ENCODE data around the gene ADGRB3.

The ADGRB3 gene

GRCh38 chr6:68988698-68989097 lies 353.6 kb downstream of the ADGRB3 start:
- Histone ChIP-seq H3K4me3 (ENCODE audit: low read depth, low read length) (no peak overlapping the region), H3K9me3 (ENCODE audit: severe bottlenecking) (no peaks in the 10 kb centered on the region), H3K36me3 (no peaks in the 10 kb centered on the region), H3K27ac (no peak overlapping the region), H3K27me3 (ENCODE audit: insufficient read depth, low read depth, severe bottlenecking) (no peaks in the 10 kb centered on the region)
- DNase-seq: no peak
- TF ChIP-seq, protein P1, sequence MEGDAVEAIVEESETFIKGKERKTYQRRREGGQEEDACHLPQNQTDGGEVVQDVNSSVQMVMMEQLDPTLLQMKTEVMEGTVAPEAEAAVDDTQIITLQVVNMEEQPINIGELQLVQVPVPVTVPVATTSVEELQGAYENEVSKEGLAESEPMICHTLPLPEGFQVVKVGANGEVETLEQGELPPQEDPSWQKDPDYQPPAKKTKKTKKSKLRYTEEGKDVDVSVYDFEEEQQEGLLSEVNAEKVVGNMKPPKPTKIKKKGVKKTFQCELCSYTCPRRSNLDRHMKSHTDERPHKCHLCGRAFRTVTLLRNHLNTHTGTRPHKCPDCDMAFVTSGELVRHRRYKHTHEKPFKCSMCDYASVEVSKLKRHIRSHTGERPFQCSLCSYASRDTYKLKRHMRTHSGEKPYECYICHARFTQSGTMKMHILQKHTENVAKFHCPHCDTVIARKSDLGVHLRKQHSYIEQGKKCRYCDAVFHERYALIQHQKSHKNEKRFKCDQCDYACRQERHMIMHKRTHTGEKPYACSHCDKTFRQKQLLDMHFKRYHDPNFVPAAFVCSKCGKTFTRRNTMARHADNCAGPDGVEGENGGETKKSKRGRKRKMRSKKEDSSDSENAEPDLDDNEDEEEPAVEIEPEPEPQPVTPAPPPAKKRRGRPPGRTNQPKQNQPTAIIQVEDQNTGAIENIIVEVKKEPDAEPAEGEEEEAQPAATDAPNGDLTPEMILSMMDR (IDR thresholded peaks at IDR 0.05; ENCODE audit: low read depth, low read length): no peak

DNA sequence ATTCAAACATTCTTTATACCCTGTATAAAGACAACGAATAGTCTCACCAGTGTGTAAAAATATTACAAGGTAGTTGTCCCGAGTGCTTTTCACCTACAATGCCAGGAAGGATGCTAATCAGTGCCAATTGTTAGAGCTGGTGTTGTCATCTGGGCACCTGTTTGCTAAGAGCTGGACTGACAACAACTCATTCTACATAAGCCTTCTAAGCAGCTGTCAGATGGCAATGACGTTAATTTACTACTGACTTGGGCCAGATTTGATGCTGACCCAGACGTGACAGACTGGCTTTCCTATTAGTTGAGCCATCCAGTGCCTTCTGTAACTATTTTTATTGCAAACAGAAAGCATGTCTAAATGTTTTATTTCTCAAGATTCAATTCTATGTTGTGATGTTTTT lies 355.2 kb downstream of the ADGRB3 start:
- DNase-seq: peak; percentile 21
- H3K36me3 ChIP-seq: no peaks in the 10 kb centered on the region
- no peaks in the 10 kb centered on the region for H3K27me3 ChIP-seq (ENCODE audit: insufficient read depth, low read depth, severe bottlenecking)
- H3K4me3 ChIP-seq (ENCODE audit: low read depth, low read length): no peak overlapping the region
- H3K27ac ChIP-seq: no peak overlapping the region
- H3K9me3 ChIP-seq (ENCODE audit: severe bottlenecking): no peaks in the 10 kb centered on the region
- TF ChIP-seq, protein P1 (IDR thresholded peaks at IDR 0.05; ENCODE audit: low read depth, low read length): no peak

DNA sequence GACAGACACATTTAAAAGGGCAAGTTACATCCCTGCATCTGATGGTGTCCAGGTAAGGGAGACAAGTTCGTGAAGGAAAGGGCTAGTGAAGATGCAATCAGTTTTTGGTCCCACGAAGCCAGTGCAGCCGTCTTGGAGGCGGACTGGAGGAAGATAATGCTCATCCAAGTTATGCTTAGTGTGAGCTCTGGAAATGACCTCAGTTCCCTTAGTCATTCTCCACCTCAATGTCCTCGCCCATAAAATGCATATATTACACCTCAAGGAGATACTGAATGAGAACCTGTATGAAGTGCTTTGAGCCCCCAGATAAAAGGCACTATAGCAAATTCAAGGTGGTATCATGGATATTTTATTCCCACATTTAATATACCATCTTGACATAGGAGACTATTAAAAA lies 358.8 kb downstream of the ADGRB3 start:
- no peak for DNase-seq
- TF ChIP-seq, protein P1 (IDR thresholded peaks at IDR 0.05; ENCODE audit: low read depth, low read length): no peak
- Histone ChIP-seq H3K4me3 (ENCODE audit: low read depth, low read length) (no peak overlapping the region), H3K27ac (no peak overlapping the region), H3K36me3 (no peaks in the 10 kb centered on the region), H3K27me3 (ENCODE audit: insufficient read depth, low read depth, severe bottlenecking) (no peaks in the 10 kb centered on the region), H3K9me3 (ENCODE audit: severe bottlenecking) (no peaks in the 10 kb centered on the region)

- Histone ChIP-seq H3K9me3 (ENCODE audit: severe bottlenecking) (no peaks in the 10 kb centered on the region), H3K4me3 (ENCODE audit: low read depth, low read length) (no peak overlapping the region), H3K36me3 (no peaks in the 10 kb centered on the region), H3K27me3 (ENCODE audit: insufficient read depth, low read depth, severe bottlenecking) (no peaks in the 10 kb centered on the region), H3K27ac (no peak overlapping the region)
- TF ChIP-seq, protein P1 (IDR thresholded peaks at IDR 0.05; ENCODE audit: low read depth, low read length): no peak
- DNase-seq: no peak
Observed at GRCh38 chr6:68994521-68994920, 359.4 kb downstream of the ADGRB3 start.

DNA sequence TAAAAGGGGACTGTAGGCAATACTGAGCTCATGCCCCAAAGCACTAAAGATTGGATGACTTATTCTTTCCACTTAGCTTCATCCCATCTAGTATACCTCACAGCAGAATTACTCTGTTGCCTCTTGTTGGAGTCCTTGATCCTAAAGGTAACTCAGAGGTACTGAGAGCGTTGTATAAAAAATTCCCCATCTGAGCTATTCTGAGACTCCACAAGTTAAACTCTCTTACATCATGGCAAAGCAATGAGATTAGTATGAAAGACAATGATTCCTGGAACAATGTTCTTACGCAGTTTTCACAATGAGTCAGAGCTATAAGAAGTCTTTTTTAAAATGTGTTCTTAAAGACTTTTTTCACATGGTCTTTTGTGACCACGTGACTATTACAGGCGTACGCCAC lies 370.1 kb downstream of the ADGRB3 start:
- no peaks in the 10 kb centered on the region for H3K27me3 ChIP-seq (ENCODE audit: insufficient read depth, low read depth, severe bottlenecking)
- H3K27ac ChIP-seq: no peak overlapping the region
- no peaks in the 10 kb centered on the region for H3K36me3 ChIP-seq
- TF ChIP-seq, protein P1 (IDR thresholded peaks at IDR 0.05; ENCODE audit: low read depth, low read length): no peak
- no peak for DNase-seq
- no peaks in the 10 kb centered on the region for H3K9me3 ChIP-seq (ENCODE audit: severe bottlenecking)
- H3K4me3 ChIP-seq (ENCODE audit: low read depth, low read length): no peak overlapping the region

GRCh38 chr6:69007781-69008180 lies 372.7 kb downstream of the ADGRB3 start:
- DNase-seq: no peak
- H3K9me3 ChIP-seq (ENCODE audit: severe bottlenecking): no peaks in the 10 kb centered on the region
- TF ChIP-seq, protein P1 (IDR thresholded peaks at IDR 0.05; ENCODE audit: low read depth, low read length): no peak

More at GRCh38 chr6:69007781-69008180, 372.7 kb downstream of the ADGRB3 start:
- Histone ChIP-seq H3K27me3 (ENCODE audit: insufficient read depth, low read depth, severe bottlenecking) (no peaks in the 10 kb centered on the region), H3K36me3 (no peaks in the 10 kb centered on the region), H3K27ac (no peak overlapping the region), H3K4me3 (ENCODE audit: low read depth, low read length) (no peak overlapping the region)
